HL-60/S4 treated with retinoic acid at 250 ng/mL for 4 days and 3 days (cell line): ENCODE measurements around the gene GLT8D1.

Experiments used
- in situ Hi-C: fragments of 300-500 bp; cut with MboI; formaldehyde crosslinking; loops from 2 replicates; pipeline ENCODE4 v1.7.0; 2022; ENCODE audit warnings: low sequenced_read_pairs

Gene GLT8D1

GRCh38 chr3:52705688-52706686 is at the start of gene GLT8D1, which contains the start of gene SPCS1:
Gene GLT8D1 (minus strand): TSS chr3:52705791. CDS start chr3:52700460, 5,331 bp downstream.
Gene SPCS1 (plus strand): TSS chr3:52706106. CDS start chr3:52706247, 141 bp downstream.
- in situ Hi-C loops, result no loop called here

GRCh38 chr3:52754373-52754772 is 48.8 kb upstream of the GLT8D1 start:
- in situ Hi-C loops, result no loop called here

- in situ Hi-C loops, result no loop called here
These were observed 46.6 kb upstream of the GLT8D1 start for GRCh38 chr3:52752045-52752660.

GRCh38 chr3:52743721-52744120 is 38.1 kb upstream of the GLT8D1 start:
- in situ Hi-C loops, result loop anchor here (25.0 kb wide), 1 partner anchor 319 kb away; no protein-coding TSS in a partner anchor

- in situ Hi-C loops, result loop anchor here (25.0 kb wide), 1 partner anchor 319 kb away; no protein-coding TSS in a partner anchor
These were observed 37.6 kb upstream of the GLT8D1 start for GRCh38 chr3:52743152-52743551.

GRCh38 chr3:52742418-52743041 is 36.9 kb upstream of the GLT8D1 start:
- in situ Hi-C loops, result loop anchor here (25.0 kb wide), 1 partner anchor 320 kb away; no protein-coding TSS in a partner anchor

GRCh38 chr3:52739730-52740129 is 34.1 kb upstream of the GLT8D1 start:
- in situ Hi-C loops, result loop anchor here (25.0 kb wide), 1 partner anchor 323 kb away; no protein-coding TSS in a partner anchor

GRCh38 chr3:52733256-52733891 is 27.8 kb upstream of the GLT8D1 start:
- in situ Hi-C loops, result loop anchor here (25.0 kb wide), 1 partner anchor 329 kb away; no protein-coding TSS in a partner anchor

GRCh38 chr3:52731590-52731989 is 26.0 kb upstream of the GLT8D1 start:
- in situ Hi-C loops, result loop anchor here (25.0 kb wide), 1 partner anchor 331 kb away; no protein-coding TSS in a partner anchor

- in situ Hi-C loops, result loop anchor here (25.0 kb wide), 1 partner anchor 332 kb away; no protein-coding TSS in a partner anchor
These were observed 25.1 kb upstream of the GLT8D1 start for GRCh38 chr3:52730681-52731080.

- in situ Hi-C loops, result loop anchor here (25.0 kb wide), 1 partner anchor 334 kb away; no protein-coding TSS in a partner anchor
These were observed 23.2 kb upstream of the GLT8D1 start for GRCh38 chr3:52728753-52729152.

- in situ Hi-C loops, result no loop called here
These were observed 18.9 kb upstream of the GLT8D1 start for GRCh38 chr3:52724511-52724910.

GRCh38 chr3:52723935-52724334 is 18.3 kb upstream of the GLT8D1 start:
- in situ Hi-C loops, result no loop called here

GRCh38 chr3:52722491-52722890 is 16.9 kb upstream of the GLT8D1 start:
- in situ Hi-C loops, result no loop called here

GRCh38 chr3:52721730-52722008 is 16.1 kb upstream of the GLT8D1 start:
- in situ Hi-C loops, result no loop called here

GRCh38 chr3:52721002-52721729 is 15.6 kb upstream of the GLT8D1 start:
- in situ Hi-C loops, result no loop called here

GRCh38 chr3:52719618-52720017 is 14.0 kb upstream of the GLT8D1 start:
- in situ Hi-C loops, result no loop called here

- in situ Hi-C loops, result no loop called here
These were observed 10.2 kb upstream of the GLT8D1 start for GRCh38 chr3:52715714-52716305.
